Bronchial epithelial cell (primary cell): ENCODE results near the gene KCNG2. TPM values are rescaled to one million over a fixed set of nuclear protein-coding genes. Genes with fewer than 3 reads are reported as not detected.

ENCODE experiments used
- DNase-seq: peaks from one replicate; pipeline ENCODE4 v3.0.0-alpha.2; 2010; ENCODE audit warnings: low read depth
- FAIRE-seq: peaks from 2 replicates; lab custom pipeline; 2011; peaks lifted over from hg19 to GRCh38; lab: Jason Lieb, UNC
- H3K27me3 ChIP-seq: 2 replicates; pipeline ENCODE4 v1.5.1; 2011; ENCODE audit warnings: low read length; ENCODE audit not compliant: control insufficient read depth, insufficient read depth
- H3K36me3 ChIP-seq: 2 replicates; pipeline ENCODE4 v1.5.1; 2011; ENCODE audit warnings: low read length; ENCODE audit not compliant: control insufficient read depth, insufficient read depth
- H3K4me3 ChIP-seq: 2 replicates; pipeline ENCODE4 v1.5.1; 2011; ENCODE audit warnings: mild to moderate bottlenecking, low read depth, low read length, control low read depth
- total RNA-seq: library from RNA; depleted of rRNA; stranded (reverse); fragments of >200 nt; gene quantifications from 2 replicates; pipeline ENCODE4 v1.2.1, GENCODE V29; 2014
- TF ChIP-seq, protein P1 (sequence below): IDR thresholded peaks from 2 replicates; pipeline ENCODE4 v1.5.1; 2011; ENCODE audit warnings: mild to moderate bottlenecking, moderate library complexity, low read length, control low read depth, inconsistent platforms; ENCODE audit not compliant: insufficient read depth, severe bottlenecking

The KCNG2 gene
- total RNA-seq, 1 donor from 2014 or later = not detected

DNA sequence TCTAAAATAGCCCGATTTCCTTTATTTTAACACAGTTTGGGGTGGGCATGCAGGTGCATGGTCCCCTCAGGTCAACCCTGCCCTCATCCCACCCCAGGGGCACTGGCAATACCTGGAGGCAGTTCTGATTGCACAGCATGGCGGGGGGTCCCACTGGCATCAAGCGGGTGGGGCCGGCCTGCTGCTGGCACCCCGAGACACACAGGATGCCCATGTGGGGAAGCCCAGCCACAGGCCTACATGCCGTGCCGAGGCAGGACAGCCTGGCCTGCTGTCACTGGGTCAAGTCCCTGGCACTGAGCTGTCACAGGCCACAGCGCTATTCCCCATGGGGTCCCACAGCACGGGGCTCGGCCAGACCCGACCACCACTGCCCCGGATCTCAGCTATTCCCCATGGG lies 11.9 kb upstream of the KCNG2 start:
- Histone ChIP-seq H3K27me3 (peaks cover 8% of the 10 kb centered on the region), H3K36me3 (no peaks in the 10 kb centered on the region), H3K4me3 (no peak overlapping the region)
- DNase-seq (no peak), FAIRE-seq (no peak)
- TF ChIP-seq, protein P1, sequence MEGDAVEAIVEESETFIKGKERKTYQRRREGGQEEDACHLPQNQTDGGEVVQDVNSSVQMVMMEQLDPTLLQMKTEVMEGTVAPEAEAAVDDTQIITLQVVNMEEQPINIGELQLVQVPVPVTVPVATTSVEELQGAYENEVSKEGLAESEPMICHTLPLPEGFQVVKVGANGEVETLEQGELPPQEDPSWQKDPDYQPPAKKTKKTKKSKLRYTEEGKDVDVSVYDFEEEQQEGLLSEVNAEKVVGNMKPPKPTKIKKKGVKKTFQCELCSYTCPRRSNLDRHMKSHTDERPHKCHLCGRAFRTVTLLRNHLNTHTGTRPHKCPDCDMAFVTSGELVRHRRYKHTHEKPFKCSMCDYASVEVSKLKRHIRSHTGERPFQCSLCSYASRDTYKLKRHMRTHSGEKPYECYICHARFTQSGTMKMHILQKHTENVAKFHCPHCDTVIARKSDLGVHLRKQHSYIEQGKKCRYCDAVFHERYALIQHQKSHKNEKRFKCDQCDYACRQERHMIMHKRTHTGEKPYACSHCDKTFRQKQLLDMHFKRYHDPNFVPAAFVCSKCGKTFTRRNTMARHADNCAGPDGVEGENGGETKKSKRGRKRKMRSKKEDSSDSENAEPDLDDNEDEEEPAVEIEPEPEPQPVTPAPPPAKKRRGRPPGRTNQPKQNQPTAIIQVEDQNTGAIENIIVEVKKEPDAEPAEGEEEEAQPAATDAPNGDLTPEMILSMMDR = no peak

DNA sequence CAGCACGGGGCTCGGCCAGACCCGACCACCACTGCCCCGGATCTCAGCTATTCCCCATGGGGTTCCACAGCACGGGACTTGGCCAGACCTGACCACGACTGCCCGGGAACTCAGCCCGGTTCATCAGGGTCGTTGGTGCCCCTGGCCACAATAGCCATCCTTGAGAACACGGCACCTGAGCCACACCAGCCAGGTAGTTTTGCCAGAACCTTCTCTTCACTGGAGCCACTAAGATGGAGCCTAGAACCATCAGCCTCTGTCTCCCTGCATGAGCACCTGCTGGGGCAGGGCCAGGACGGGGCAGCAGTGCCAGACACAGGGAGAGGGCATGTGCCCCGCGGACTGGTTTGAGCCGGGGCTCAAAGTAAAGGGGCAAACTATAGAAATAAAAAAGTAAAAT lies 11.4 kb upstream of the KCNG2 start:
- H3K27me3 ChIP-seq = peaks cover 8% of the 10 kb centered on the region
- H3K4me3 ChIP-seq = no peak overlapping the region
- DNase-seq (no peak), FAIRE-seq (no peak)
- H3K36me3 ChIP-seq = no peaks in the 10 kb centered on the region
- TF ChIP-seq, protein P1 = no peak

DNA sequence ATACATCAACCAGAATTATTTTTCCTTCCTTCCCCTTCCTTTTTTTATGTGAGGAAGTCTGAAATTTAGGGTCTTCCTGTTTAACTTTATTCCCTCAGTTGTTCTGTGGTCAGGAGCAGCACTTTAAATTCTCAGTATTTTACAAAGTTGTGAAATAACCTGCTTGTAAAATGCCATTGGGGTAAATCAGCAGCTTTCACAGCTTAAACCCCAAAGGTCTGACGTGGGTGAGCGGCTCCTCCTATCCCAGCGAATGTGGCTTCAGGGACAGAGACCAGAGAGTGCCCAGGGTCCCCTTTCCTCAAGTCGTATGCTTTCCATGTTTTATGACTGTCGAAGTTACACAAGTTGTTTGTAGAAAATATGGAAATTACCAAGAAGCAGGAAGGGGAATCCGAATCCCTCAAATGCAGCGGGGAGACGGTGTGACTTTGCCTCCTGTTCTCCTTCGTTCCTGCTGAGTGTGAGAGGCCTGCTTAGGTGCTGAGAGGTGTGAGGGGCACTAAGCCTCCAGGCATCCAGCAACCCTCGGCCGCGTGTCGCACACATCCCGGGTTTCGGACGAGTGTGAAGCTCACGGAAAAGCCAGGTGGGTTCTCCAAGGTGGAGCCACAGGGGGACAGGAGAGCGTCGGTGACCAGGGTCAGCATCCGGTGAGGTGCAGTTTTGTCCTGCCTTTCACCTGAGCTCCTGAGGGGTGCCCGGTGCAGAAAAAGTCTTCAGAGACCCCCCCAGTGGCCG lies 10.8 kb upstream of the KCNG2 start:
- peaks cover 8% of the 10 kb centered on the region for H3K27me3 ChIP-seq

DNA sequence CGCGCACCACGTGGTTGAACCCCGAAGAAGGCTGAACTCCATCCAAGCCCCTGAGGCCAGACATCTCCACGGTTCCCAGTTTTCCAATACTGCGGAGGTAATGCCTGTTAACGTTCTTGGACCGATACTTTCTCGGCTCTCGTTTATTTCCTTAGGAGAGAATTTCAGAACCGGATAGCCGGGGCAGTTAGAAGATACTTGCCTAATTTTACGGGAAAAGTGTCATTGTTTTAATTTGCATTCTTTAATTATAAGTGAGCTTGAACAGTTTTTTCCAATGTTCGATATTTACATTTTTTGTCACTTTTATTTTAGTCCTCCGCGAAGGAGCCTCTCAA lies 10.2 kb upstream of the KCNG2 start:
- Histone ChIP-seq H3K27me3 (peaks cover 8% of the 10 kb centered on the region), H3K36me3 (no peaks in the 10 kb centered on the region), H3K4me3 (no peak overlapping the region)
- no peak for DNase-seq
- no peak for FAIRE-seq
- TF ChIP-seq, protein P1 = no peak

More for the DNA sequence above, 10.8 kb upstream of the KCNG2 start:
- Histone ChIP-seq H3K36me3 (no peaks in the 10 kb centered on the region), H3K4me3 (no peak overlapping the region)
- TF ChIP-seq, protein P1 = no peak
- FAIRE-seq (no peak), DNase-seq (no peak)

DNA sequence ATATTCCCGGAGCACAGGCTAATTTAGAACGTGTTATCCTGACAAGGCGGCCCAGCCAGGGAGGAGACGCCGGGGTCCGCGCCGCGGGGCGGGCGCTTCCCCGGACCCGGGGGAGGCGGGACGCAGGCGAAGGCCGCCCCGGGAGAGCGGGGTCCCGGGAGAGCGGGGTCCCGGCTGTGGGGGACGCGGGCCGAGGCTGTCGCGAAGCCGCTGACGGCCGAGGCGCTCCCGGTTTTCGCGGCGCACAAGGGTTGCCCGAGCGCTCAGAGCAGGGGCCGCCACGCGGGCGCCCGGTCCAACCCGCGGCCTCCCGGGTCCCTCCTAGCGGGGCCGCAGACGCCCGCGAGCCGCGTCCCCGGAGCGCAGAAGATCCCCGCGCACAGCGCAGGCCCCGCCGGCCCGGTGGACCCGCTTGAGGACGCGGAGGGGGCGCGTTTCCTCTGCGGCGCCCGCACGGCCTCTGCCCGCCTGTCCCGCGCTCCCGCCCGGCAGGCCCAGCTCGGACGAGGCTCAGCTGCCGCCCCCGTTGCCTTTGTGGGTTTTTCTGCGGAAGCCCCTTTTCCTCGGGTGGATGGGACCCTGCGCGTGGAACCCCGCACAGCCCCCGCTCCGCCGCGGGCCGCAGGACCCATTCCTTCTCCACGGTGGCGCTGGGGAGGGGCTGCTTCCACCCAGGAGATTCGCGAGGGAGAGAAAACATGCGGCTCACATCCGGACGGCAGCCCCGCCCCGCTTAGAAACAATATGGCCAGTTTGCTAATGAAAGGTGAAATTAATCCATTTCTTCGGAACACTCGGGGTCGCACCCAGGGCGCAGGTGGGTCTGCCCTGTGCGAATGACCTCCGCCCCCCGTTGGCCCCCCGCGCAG lies 9.6 kb upstream of the KCNG2 start:
- FAIRE-seq (no peak), DNase-seq (no peak)
- TF ChIP-seq, protein P1 = no peak
- Histone ChIP-seq H3K27me3 (peaks cover 8% of the 10 kb centered on the region), H3K4me3 (no peak overlapping the region), H3K36me3 (no peaks in the 10 kb centered on the region)
